Activated naive CD4-positive, alpha-beta T cell (primary cell): ENCODE results near the gene UBE2L5.
A peak's percentile ranks its signal among the peaks of the same experiment; 100 is the strongest.

Experiments used
- DNase-seq, 4 experiments: peaks; one replicate each; lab custom pipeline; 2025; lab: John Stamatoyannopoulos, UW

UBE2L5 gene

DNA sequence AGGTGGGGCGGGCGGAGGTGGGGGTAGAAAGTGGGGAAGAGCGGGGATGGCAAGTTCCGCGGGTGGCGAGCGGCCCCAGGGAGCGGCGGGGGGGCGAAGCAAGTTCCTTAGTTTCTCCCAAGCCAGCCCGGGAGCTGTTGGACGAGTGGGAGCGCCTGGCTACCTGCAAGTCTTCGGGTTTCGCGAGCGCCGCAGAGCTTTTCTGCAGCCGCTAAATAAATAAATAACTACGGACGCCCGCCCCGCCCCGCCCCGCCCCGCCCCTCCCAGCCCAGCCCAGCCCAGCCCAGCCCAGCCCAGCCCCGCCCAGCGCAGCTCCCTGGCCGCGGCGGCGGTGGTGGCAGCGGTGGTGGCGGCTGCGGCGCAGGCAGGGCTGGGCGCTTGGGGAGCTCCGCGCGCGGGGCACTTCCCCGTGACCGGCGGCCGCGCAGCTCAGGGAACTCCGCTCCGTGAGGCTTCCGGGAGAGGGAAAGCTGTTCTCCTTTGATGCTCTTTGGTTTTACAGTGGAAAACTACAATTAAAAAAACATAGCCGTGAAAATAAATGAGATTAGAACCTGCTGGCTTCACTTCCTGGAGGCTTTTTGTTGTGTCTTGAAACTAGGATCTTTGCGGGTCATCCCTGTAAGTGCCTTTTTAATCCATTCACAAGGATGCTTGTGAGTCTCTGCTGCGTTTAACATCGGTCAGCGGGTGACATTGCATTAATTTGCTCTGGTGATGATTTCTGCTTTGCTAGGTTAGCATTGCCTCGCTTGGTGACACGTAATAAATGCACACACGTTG, at the start of gene UBE2L5:
TSS of gene UBE2L5 (plus strand) at position 440 of the 786 bp plus-strand sequence. CDS start 5,498 bp downstream, outside the sequence.
- peak; percentile 9 to 48 (median 18) for DNase-seq

DNA sequence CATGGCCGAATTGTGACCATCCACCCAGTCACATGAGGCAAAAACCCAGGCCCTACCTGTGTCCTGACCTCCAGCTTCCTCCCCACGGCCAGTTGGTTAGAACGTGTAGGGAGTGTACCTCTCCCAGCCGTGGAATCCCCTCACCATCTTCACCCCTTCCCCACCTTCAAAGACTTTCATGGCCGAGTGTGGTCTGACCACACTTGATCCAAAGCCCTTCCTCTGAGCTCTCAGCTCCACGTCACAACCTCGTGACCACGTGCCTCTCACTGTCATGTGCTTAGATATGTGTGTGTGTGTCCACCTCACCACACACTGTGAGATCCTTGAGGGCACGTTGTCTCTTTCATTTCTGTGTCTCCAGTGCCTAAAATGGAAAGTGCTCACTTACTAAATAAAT, 48.6 kb upstream of the UBE2L5 start:
- no peak for DNase-seq

DNA sequence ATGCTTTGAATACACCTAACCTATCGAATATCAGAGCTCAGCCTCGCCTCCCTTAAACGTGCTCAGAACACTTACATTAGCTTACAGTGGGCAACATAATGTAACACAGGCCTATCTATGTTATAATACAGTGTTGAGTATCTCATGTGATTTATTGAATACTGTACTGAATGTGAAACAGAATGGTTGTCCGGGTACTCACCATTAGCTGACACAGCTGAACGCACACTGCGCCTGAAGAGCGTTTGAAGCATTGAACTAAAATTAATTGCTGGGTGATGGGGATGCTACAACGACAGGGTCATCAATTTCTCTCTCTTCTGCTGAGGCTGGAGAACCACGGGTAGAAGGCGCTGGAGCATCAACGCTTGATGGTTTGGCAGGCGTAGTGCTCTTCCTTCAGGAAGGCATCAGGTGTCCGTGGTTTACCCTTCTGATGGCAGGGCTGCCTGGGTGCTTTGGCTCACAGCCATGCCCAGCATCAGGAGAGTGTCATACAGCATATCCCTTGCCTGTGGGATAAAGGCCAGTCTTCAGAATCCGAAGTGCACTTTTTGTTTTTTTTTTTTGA, 46.9 kb upstream of the UBE2L5 start:
- DNase-seq = no peak

DNA sequence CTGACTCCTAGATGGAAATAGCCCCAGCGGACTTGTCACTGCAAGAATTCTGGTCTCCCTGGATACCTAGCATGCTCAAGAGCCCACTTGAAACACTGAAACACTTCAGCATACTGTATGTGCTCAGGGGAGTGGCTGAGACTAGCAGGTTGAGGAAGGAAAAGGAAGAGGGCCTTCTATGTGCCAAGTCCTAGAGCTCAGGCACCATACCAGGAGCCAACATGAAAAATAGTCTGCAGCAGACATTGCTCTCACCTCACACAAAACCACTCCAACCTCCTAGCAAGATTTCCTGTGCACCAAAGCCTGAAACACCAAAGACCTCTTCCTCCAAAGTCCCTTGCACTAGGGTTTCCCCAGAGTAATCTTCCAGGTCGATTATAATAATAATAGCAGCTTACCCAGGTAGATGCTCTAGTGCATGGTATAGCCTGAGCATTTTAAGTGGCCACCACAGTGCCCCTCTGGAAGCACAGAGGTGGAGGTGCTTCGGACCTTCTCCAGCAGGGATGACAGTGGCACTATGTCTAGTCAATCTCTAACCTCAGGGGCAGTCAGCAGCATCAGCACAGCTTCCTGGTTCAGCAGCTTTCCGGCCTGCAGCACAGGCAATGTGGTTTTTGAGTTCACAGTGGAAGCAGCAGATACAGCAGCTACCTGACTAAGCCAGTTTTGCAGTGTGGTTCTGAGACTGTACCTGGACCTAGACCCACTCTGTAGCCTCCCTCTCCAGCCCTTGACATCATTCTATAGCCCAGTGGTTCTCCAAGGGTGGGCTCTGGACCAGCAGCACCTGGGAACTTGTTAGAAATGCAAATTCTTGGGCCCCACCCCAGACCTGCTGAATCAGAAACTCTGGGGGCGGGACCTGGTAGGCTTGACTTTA, 45.6 kb upstream of the UBE2L5 start:
- DNase-seq = peak in 2 of 4 experiments; percentile 43 to 53

DNA sequence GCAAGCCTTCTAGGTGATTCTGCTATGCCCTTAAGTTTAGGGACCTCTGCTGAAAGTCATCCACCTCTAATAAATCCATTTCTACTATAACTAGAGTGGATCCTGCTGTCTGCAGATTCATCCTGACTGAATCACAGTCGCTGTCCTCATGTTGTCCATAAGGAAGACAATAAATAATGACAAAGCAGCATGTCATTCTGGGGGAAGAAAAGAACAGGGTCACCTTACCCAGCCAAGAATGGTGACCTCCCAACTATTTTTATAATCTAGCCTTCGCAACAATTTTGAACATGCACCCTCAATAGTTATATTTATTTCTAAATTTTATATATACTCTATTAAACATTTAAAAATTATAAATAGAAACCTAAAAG, 45.0 kb upstream of the UBE2L5 start:
- no peak for DNase-seq

DNA sequence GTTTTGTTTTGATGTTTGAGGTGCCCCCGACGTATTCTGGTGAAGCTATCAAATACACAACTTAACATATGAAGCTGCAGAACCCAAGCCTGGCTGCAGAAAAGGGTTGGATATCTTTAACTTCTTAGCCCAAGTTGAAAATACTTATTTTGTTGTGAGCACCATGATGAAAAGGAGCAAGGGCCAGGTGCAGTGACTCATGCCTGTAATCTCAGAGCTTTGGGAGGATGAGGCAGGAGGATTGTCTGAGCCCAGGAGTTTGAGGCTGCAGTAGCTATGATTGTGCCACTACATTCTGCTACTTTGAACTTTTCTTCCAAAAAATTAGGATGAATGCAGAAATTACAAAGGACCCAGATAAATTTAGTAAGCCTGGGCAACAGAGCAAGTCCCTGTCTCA, 44.1 kb upstream of the UBE2L5 start:
- DNase-seq = no peak

DNA sequence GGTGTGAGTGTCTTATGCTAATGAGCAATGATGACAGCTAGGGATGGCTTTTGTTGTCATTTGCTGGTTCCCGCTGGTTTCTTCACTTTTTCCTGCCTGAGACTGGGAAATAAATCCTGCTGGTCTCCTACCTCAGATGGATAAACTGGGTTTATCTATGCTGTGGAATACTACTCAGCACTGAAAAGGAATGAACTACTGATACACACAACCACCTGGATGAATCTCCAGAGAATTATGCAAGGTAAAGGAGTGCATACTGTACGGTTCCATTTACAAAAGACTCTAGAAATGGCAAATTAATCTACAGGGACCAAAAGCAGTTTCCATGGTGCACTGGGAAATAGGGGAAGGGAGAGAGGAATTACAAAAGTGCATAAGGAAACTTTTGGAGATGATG, 41.2 kb upstream of the UBE2L5 start:
- no peak for DNase-seq

DNA sequence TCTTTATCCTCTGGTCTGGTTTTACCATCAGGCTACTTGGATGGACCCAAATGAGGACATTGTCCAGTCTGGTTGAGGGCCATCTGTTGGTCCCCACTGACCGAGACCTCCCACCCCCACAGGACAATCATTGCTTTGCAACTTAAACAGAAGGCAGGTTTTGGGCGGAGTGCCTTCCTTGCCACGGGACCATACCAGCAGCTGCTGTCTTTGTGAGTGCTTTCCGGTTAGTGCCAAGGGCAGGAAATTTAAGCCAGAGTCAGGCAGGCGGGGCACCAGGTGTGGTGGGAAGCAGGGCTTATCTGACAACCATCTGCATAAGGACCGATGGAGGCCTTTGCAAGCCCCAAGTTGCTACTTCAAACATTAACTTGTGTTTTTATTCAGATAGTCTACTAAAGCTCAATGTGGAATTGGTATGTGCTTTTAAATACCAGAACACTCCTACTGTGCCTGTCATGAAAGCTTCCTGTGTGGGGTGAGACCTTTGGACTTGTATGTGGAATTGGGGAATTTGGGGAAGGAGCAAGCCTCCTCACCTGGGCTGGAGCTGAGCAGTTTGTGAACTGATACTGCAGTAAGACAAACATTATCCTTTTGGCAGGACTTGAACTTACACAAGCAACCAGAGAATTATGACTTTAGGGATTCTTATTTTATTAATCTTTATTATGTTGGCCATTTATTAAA, 39.3 kb upstream of the UBE2L5 start:
- DNase-seq = no peak

DNA sequence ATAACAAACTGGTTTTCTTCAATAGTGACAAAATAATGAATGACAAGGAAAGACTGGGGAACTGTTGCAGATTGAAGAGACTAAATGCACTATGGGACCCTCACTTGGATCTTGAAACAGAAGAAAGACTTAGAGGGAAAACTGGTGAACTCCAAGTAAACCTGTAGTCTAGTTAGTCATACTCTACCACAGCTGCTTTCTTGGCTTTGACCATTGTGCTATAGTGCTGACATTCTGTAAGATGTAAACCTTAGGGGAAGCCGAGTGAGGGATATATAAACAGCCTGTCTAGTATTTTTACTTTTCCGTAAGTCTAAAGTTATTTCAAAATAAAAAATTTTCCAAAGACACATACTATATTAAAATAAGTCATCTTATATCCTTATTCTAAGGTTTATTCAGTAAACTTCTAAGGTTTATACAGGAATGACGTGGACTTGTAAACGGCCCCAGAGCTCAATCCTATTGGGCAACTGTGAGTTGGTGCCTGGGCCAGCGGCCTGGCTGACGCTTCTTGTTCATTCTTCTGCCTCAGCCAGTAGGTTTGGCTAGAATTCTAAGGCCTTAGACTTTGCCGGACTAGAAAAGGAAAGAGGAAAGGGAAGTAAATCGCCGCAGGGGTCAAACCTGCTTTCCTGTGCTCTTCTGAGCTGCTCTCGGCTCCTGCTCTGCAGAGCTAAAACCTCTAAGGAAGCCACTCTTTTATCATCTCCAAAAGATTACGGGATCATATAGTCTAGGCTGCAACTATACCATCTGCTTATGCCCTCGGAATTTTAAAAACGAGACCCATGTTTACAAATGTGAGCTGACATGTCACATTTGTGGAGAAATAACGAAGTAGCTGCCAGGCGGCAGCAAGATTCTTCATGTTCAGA, 33.6 kb upstream of the UBE2L5 start:
- DNase-seq = no peak

DNA sequence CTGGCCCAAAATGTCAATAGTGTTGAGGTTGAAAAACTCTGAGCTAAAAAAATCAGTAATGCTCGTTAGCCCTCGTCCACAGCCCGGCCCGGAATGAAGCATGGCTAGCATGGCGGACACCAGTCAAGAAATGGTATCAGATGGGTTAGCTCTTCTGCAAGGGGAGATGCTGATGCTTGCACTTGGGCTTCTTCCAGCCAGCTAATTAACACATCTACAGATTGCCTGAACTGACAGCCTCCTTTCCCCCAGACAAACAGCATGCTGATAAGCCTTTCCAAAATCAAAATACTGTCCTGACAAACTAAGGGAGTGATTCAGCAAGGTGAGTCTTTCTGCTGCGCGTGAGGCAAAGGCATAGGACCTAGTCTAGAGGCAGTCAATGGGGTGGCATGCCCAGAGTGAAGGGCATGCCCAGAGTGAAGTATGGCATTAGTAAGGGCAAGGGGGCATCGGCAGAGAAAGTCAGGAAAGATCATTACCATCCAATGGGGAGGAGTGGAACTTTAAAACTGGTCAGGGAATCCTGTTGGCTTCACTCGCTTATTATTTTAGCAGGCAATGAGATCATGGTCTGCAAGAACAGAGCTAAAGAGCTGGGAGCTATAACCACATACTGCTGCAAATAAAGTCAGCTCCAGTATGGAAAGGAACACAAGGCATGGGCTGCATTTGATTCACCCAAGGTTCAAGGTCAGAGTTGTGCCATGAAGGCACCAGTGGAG, 30.2 kb upstream of the UBE2L5 start:
- no peak for DNase-seq

DNA sequence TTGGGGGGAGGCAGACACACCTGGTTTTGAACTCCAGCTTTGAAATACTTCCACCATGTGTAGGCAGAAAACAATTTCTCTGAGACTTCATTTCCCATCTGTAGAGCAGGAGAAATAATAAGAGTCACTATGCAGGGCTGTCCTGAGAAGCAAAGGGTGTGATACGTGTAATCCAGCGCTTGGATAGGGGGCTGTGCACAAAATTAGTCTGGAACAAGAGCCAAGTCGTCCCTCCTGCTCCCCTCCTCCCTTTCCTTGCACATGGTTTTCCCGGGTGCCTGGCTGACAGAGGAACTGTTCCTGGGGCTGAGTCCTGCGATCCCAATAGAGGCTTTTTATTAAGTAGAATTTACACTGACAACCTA, 29.6 kb upstream of the UBE2L5 start:
- no peak for DNase-seq

DNA sequence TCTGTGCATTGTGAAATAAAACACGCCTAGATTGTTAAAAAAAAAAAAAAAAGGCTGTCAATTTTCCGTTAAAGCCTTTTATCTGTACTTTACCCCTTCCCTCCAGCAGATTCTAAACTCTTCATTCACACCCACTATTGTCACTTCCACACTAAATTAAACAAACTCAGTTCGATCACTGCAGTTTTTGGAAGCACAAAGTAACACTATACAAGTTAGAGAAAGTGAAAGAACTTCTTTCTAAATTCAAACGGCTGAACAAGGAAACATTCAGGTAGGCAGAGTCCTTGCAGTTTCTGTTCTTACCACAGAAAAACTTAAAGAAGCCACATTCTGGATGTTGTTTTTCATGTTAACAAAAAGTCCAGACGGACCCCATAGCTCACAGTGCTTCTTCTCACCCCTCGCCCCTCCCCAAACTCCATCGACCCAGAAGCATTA, 27.5 kb upstream of the UBE2L5 start:
- no peak for DNase-seq

DNA sequence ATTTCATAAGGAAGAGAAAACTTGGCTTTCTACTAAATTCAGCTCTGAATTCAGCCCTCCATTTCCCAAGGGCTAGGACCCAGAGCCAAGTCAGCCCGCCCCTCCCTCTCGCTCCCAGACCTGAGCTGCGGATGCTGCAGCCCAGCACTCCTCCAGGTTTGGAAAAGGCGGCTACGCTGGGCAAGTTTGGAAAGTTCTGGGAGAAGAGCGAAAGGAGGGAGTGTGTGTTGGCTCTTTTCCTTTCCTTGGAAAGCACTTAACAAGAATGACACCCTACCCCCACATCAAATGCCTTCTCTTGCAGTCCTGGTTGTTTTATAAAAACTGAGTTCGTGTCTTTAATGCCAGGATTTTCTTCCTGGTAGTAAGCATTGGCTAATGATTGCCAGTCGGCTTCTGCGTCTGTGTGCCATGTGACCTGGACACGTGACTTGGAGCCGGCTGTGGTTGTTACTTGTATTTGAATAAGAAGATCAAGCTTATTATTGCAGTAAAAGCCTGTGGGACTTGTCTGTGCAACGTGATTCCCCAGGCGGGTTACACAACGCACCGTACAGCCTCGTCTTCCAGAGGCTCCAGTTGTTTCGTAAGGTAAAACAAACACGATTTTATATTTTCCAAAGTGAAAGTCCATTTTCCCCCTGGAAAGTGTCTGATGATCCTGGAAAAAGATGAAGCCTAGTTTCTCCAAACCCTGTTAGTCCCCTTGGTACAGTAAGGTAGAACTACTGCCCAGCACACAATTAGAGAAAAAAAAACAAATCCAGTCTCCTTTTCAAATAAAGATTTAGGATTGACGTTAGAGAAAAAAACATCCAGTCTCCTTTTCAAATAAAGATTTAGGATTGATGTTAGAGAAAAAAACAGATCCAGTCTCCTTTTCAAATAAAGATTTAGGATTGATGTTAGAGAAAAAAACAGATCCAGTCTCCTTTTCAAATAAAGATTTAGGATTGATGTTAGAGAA, 26.8 kb upstream of the UBE2L5 start:
- DNase-seq = peak; percentile 7 to 54 (median 24)

DNA sequence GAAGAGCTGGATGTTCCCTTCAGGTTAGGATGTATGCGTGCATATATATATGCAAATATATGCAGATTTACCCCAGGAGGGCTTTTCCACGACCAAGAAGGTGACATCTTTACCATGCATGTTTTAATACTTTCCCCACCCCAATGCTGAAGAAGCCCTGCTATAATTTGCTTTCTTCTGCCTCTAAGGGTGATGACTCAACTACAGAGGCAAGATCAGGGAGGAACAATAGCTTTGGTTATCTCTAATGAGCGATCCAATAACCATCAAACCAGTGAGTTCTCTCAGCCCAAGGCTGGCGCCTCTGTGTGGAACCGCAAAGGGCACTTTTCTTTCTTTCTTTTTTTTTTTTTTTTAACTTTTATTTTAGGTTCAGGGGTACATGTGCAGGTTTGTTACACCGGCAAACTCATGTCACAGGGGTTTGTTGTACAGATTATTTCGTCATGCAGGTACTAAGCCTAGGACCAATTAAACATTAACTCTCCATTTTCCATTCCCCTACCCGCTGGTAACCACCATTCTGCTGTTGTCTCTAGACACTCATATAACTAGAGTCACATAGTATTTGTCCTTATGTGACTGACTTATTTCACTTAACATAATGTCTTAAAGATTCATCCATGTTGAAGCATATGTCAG, 25.7 kb upstream of the UBE2L5 start:
- no peak for DNase-seq

DNA sequence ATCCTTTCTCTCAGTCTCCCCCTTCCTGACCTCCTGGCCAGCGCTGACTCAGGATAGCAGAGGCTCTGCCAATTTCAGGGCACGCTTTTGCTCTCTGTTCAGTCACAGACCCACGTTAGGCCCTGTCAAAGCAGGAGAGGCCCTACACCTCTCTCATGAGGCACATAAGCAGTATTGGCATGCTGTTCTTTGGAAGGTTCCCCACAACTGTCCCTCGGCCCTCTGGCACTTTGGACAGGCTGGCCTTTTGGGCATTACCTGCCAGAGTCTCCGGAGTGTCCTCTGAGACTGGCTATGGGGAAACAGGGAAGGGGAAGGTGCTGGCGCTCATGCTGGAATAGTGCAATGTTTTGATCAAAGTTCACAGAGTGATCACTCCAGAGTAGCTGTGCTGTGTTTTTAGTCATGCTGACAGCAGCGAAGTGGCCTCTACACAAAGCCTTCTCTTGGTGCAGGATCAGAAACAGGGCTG, 23.7 kb upstream of the UBE2L5 start:
- no peak for DNase-seq

DNA sequence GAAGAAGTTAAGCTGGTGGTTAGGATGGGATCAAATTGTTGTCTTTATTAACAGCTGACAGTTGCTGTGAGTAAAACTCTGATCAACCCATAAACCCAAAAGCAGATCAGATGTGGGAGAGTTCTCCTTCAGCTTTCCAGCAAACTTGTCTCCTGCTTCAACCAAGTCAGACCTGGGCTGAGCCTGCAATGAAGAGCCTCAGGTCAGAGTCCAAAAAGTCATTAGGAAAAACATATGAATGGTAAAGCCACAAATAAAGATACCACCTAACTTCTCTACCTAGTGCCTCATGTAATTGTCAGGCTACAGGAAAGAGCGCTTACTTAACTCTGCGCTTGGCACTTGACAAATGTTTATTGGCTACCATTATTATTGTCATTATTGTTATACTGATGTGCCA, 21.9 kb upstream of the UBE2L5 start:
- DNase-seq = no peak

DNA sequence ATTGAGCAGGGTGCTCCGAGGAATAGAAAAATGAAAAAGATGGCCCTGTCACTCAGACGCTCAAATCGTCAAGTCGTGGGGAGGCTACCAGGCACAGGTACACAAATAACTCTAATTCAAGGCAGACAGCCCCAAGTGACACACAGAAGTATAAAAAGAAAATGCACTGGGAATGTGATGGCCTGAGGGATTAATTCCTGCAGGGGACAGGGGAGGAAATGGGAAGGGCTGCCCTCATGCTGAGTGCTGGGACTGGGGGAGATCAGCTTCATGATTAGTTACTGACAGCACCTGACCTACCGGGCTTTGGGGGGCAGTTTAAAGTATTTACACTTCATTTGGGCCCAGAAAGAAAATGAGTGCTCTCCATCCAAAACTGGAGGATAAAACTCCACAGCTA, 20.9 kb upstream of the UBE2L5 start:
- DNase-seq = no peak

DNA sequence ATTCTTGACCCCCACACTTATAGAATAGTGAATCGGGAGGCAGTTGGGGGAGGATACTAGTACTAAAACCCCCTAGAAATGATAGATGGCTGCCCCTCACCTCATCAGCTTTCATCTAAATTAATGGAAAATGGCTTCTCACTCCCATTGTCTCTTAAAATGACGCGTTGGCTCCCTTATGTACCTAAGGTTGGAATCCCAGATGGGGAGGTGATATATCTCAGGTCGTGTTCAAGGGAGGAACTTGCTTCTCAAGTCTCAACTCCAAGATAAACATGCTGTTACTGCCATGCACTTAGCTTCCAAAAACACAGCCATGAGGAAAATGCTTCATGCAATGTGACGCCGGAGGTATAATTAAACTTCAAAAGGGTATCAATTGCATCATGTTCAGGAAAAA, 18.8 kb upstream of the UBE2L5 start:
- DNase-seq = no peak

DNA sequence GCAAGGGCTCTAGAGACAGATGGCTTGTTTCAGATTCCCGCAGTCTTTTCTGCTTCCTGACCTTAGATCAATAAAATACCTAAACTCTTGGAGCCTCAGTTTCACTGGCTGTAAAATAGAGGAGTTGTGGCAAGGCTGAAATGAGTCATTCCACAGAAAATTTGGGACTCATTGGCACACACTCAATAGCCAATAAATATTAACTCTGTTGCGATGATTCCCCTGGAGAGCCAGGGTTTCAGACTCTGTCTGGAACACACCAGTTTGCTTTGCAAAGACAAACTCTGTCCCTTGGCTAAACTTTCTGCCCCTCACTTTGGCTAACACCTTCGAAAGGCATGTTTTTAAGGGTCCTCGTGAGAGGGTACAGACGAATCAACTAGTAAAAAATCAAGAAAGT, 18.1 kb upstream of the UBE2L5 start:
- DNase-seq = no peak
